Measurements from ENCODE around the gene AIRE.
"Not testable (repeated sequence)": the region's sequence is repeated elsewhere in the genome, so short reads cannot be mapped to it uniquely, and the experiment has no call there.

Gene AIRE

GRCh38 chr21:44291936-44292811 lies 6.5 kb downstream of the AIRE start:
- DNase-seq, result no peak

GRCh38 chr21:44292812-44293195 lies 7.1 kb downstream of the AIRE start:
- DNase-seq, result no peak

- no peak for DNase-seq
These were observed 8.0 kb downstream of the AIRE start for GRCh38 chr21:44293551-44294231.

- DNase-seq, result peak; percentile 54
These were observed 8.9 kb downstream of the AIRE start for GRCh38 chr21:44294391-44295162.

GRCh38 chr21:44295163-44295573 lies 9.5 kb downstream of the AIRE start:
- DNase-seq, result no peak

GRCh38 chr21:44295646-44296045 lies 10.0 kb downstream of the AIRE start:
- no peak for DNase-seq

- no peak for DNase-seq
These were observed 10.4 kb downstream of the AIRE start for GRCh38 chr21:44296103-44296519.

GRCh38 chr21:44296916-44297315 lies 11.2 kb downstream of the AIRE start:
- no peak for DNase-seq

- DNase-seq, result peak; percentile 93
These were observed 12.0 kb downstream of the AIRE start for GRCh38 chr21:44297525-44298290.

GRCh38 chr21:44298301-44298700 lies 12.6 kb downstream of the AIRE start:
- DNase-seq, result peak; percentile 10

- DNase-seq, result no peak
These were observed 13.4 kb downstream of the AIRE start for GRCh38 chr21:44299085-44299457.

- DNase-seq, result peak; percentile 72
These were observed 14.0 kb downstream of the AIRE start, which contains the start of gene PFKL for GRCh38 chr21:44299458-44300261. PFKL (plus strand) TSS chr21:44300053; CDS start chr21:44300106, 53 bp downstream.

GRCh38 chr21:44300262-44300959 lies 14.7 kb downstream of the AIRE start:
- peak; percentile 70 for DNase-seq

GRCh38 chr21:44301141-44301540 lies 15.5 kb downstream of the AIRE start:
- DNase-seq, result no peak

- DNase-seq, result peak; percentile 15
These were observed 16.3 kb downstream of the AIRE start for GRCh38 chr21:44301961-44302406.

GRCh38 chr21:44302573-44303401 lies 17.1 kb downstream of the AIRE start:
- DNase-seq, result not testable (repeated sequence)

GRCh38 chr21:44303490-44303981 lies 17.9 kb downstream of the AIRE start:
- no peak for DNase-seq

- DNase-seq, result no peak
These were observed 18.4 kb downstream of the AIRE start for GRCh38 chr21:44304011-44304616.

GRCh38 chr21:44304877-44305293 lies 19.2 kb downstream of the AIRE start:
- DNase-seq, result peak; percentile 27

All from inflammatory macrophage treated with lipopolysaccharide for 4 hours (primary cell).